ENCODE measurements around the gene MLEC.

The MLEC gene

DNA sequence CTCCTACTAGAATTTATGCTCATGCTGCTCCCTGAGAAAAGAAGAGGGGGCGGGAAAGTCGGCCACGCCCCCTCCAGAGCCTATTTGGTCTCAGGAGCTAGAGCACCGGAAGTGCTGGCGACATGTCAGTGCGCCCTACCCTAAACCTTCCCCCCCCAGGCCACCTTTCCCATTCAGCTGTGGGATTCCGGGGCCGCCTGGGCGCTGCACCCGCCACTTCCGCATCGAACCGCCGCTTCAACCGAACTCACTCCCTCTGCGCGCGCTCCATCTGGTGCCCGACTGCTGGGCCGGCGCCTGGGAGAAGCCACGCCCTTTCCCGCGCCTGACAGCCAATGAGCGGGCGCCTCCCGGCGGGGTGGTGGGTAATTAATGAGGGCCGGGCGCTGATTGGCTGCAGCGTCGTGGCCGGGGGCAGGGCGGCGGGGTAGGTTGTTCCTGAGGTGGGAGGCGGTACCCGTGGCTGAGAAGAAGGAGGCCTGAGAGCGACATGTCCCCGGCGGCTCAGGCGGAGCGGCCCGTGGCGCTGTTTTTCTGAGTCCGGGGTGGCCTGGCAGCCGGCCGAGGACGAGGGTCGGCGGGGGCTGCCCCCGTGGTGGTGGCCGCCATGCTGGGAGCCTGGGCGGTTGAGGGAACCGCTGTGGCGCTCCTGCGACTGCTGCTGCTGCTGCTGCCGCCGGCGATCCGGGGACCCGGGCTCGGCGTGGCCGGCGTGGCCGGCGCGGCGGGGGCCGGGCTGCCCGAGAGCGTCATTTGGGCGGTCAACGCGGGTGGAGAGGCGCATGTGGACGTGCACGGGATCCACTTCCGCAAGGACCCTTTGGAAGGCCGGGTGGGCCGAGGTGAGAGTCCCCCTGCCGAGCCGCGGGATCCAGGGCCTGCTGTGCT is at the start of gene MLEC:
Gene MLEC (plus strand): TSS at position 460 of the 888 bp plus-strand sequence. CDS start 148 bp downstream, at position 608.
- peak within 1 kb of the TSS; percentile 77 to 84 for H3K4me3 ChIP-seq (replicated peaks in 1 of 2; ENCODE audit: low read depth in 2 of 2, low read length in 2 of 2)
- TF ChIP-seq, protein P1, sequence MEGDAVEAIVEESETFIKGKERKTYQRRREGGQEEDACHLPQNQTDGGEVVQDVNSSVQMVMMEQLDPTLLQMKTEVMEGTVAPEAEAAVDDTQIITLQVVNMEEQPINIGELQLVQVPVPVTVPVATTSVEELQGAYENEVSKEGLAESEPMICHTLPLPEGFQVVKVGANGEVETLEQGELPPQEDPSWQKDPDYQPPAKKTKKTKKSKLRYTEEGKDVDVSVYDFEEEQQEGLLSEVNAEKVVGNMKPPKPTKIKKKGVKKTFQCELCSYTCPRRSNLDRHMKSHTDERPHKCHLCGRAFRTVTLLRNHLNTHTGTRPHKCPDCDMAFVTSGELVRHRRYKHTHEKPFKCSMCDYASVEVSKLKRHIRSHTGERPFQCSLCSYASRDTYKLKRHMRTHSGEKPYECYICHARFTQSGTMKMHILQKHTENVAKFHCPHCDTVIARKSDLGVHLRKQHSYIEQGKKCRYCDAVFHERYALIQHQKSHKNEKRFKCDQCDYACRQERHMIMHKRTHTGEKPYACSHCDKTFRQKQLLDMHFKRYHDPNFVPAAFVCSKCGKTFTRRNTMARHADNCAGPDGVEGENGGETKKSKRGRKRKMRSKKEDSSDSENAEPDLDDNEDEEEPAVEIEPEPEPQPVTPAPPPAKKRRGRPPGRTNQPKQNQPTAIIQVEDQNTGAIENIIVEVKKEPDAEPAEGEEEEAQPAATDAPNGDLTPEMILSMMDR (IDR thresholded peaks at IDR 0.05; ENCODE audit: low read depth, low read length) = peak; percentile 12
- peak; percentile 97 to 98 for DNase-seq (ENCODE audit: low read depth in 2 of 2)

GRCh38 chr12:120639771-120640721 is 46.9 kb upstream of the MLEC start, which contains the start of gene CABP1:
Gene CABP1 (plus strand): TSS chr12:120640626. CDS start chr12:120640686, 60 bp downstream.
- peak within 1 kb of the TSS in 1 of 2 donors; percentile 28 for H3K4me3 ChIP-seq (replicated peaks in 1 of 2; ENCODE audit: low read depth in 2 of 2, low read length in 2 of 2)
- DNase-seq (ENCODE audit: low read depth in 2 of 2) = no peak

GRCh38 chr12:120640861-120641833 is 45.8 kb upstream of the MLEC start:
- DNase-seq (ENCODE audit: low read depth in 2 of 2) = peak; percentile 48 to 52
- TF ChIP-seq, protein P1 (IDR thresholded peaks at IDR 0.05; ENCODE audit: low read depth, low read length) = no peak
- peak overlapping the region in 1 of 2 donors; percentile 28 for H3K4me3 ChIP-seq (replicated peaks in 1 of 2; ENCODE audit: low read depth in 2 of 2, low read length in 2 of 2)

More at GRCh38 chr12:120639771-120640721, 46.9 kb upstream of the MLEC start, which contains the start of gene CABP1:
- TF ChIP-seq, protein P1 (IDR thresholded peaks at IDR 0.05; ENCODE audit: low read depth, low read length) = no peak

- DNase-seq (ENCODE audit: low read depth in 2 of 2) = no peak
- TF ChIP-seq, protein P1 (IDR thresholded peaks at IDR 0.05; ENCODE audit: low read depth, low read length) = no peak
- no peak overlapping the region for H3K4me3 ChIP-seq (replicated peaks in 1 of 2; ENCODE audit: low read depth in 2 of 2, low read length in 2 of 2)
Observed at GRCh38 chr12:120642121-120642520, 44.8 kb upstream of the MLEC start.

- TF ChIP-seq, protein P1 (IDR thresholded peaks at IDR 0.05; ENCODE audit: low read depth, low read length) = no peak
Observed at GRCh38 chr12:120642826-120643225, 44.1 kb upstream of the MLEC start.

More at GRCh38 chr12:120642826-120643225, 44.1 kb upstream of the MLEC start:
- no peak overlapping the region for H3K4me3 ChIP-seq (replicated peaks in 1 of 2; ENCODE audit: low read depth in 2 of 2, low read length in 2 of 2)
- DNase-seq (ENCODE audit: low read depth in 2 of 2) = peak in 1 of 2 donors; percentile 16
